ENCODE measurements around the gene CYGB. TPM values are rescaled to one million over a fixed set of nuclear protein-coding genes. Genes with fewer than 3 reads are reported as not detected.

The CYGB gene
- total and polyA plus RNA-seq, 9 of the 15 experiments (the other 6 are each of a cell fraction or from before 2014, with no cell fraction given): 0.08 to 0.95 (median 0.18) TPM; not detected in 5

DNA sequence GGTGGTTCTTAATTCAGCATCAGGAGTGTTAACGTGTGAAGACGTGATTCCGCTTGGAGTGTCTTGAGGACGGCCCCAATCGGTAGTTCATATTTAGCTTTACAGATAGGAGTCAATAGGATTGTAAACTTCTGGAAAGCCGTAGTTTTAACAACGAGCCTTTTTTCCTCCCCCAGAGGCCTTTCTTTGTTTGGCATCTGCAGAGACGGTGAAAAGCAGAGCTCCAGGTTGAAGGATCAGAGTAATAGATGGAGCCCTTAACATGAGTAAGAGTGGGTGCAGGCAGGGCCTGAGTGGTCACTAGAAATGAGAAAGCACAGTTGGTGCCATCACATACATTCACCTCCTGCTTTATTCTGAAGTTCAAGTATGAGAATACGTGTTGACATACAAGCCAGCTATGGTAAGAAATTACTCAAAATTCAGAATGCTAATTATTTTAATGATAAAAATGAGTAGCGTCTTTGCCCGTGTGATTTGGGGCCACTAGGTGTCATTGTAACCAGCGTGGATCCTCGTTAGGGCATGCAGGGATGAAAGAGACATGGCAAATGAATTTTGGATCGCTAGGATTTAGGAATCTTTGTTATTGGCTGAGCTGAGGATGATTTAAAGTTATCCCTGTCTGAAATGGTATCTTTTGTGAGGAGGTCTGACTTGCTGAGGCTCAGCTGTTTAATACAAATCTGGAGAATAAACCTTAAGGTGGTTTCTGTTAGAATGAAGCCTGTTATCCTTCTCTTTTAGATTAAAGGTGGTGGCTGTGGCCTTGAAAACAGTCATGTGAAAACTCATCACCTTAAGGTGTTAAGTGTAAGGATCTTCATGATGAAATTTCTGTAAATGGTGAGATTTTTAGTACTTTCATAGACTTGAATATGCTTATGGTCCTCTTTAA is 20.9 kb upstream of the CYGB start (continued):
- TF ChIP-seq, protein P1, sequence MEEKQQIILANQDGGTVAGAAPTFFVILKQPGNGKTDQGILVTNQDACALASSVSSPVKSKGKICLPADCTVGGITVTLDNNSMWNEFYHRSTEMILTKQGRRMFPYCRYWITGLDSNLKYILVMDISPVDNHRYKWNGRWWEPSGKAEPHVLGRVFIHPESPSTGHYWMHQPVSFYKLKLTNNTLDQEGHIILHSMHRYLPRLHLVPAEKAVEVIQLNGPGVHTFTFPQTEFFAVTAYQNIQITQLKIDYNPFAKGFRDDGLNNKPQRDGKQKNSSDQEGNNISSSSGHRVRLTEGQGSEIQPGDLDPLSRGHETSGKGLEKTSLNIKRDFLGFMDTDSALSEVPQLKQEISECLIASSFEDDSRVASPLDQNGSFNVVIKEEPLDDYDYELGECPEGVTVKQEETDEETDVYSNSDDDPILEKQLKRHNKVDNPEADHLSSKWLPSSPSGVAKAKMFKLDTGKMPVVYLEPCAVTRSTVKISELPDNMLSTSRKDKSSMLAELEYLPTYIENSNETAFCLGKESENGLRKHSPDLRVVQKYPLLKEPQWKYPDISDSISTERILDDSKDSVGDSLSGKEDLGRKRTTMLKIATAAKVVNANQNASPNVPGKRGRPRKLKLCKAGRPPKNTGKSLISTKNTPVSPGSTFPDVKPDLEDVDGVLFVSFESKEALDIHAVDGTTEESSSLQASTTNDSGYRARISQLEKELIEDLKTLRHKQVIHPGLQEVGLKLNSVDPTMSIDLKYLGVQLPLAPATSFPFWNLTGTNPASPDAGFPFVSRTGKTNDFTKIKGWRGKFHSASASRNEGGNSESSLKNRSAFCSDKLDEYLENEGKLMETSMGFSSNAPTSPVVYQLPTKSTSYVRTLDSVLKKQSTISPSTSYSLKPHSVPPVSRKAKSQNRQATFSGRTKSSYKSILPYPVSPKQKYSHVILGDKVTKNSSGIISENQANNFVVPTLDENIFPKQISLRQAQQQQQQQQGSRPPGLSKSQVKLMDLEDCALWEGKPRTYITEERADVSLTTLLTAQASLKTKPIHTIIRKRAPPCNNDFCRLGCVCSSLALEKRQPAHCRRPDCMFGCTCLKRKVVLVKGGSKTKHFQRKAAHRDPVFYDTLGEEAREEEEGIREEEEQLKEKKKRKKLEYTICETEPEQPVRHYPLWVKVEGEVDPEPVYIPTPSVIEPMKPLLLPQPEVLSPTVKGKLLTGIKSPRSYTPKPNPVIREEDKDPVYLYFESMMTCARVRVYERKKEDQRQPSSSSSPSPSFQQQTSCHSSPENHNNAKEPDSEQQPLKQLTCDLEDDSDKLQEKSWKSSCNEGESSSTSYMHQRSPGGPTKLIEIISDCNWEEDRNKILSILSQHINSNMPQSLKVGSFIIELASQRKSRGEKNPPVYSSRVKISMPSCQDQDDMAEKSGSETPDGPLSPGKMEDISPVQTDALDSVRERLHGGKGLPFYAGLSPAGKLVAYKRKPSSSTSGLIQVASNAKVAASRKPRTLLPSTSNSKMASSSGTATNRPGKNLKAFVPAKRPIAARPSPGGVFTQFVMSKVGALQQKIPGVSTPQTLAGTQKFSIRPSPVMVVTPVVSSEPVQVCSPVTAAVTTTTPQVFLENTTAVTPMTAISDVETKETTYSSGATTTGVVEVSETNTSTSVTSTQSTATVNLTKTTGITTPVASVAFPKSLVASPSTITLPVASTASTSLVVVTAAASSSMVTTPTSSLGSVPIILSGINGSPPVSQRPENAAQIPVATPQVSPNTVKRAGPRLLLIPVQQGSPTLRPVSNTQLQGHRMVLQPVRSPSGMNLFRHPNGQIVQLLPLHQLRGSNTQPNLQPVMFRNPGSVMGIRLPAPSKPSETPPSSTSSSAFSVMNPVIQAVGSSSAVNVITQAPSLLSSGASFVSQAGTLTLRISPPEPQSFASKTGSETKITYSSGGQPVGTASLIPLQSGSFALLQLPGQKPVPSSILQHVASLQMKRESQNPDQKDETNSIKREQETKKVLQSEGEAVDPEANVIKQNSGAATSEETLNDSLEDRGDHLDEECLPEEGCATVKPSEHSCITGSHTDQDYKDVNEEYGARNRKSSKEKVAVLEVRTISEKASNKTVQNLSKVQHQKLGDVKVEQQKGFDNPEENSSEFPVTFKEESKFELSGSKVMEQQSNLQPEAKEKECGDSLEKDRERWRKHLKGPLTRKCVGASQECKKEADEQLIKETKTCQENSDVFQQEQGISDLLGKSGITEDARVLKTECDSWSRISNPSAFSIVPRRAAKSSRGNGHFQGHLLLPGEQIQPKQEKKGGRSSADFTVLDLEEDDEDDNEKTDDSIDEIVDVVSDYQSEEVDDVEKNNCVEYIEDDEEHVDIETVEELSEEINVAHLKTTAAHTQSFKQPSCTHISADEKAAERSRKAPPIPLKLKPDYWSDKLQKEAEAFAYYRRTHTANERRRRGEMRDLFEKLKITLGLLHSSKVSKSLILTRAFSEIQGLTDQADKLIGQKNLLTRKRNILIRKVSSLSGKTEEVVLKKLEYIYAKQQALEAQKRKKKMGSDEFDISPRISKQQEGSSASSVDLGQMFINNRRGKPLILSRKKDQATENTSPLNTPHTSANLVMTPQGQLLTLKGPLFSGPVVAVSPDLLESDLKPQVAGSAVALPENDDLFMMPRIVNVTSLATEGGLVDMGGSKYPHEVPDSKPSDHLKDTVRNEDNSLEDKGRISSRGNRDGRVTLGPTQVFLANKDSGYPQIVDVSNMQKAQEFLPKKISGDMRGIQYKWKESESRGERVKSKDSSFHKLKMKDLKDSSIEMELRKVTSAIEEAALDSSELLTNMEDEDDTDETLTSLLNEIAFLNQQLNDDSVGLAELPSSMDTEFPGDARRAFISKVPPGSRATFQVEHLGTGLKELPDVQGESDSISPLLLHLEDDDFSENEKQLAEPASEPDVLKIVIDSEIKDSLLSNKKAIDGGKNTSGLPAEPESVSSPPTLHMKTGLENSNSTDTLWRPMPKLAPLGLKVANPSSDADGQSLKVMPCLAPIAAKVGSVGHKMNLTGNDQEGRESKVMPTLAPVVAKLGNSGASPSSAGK (IDR thresholded peaks at IDR 0.05): no peak
- TF ChIP-seq ZNF57 (CRISPR knock-in tag; IDR thresholded peaks at IDR 0.05) (no peak), ZNF436 (CRISPR knock-in tag; IDR thresholded peaks at IDR 0.05) (no peak), FOXP1 (CRISPR knock-in tag; IDR thresholded peaks at IDR 0.05) (no peak), LEF1 (IDR thresholded peaks at IDR 0.05) (no peak), ZNF24 (IDR thresholded peaks at IDR 0.05) (no peak), PHTF2 (CRISPR knock-in tag; IDR thresholded peaks at IDR 0.05) (no peak)
- TF ChIP-seq, protein P2, sequence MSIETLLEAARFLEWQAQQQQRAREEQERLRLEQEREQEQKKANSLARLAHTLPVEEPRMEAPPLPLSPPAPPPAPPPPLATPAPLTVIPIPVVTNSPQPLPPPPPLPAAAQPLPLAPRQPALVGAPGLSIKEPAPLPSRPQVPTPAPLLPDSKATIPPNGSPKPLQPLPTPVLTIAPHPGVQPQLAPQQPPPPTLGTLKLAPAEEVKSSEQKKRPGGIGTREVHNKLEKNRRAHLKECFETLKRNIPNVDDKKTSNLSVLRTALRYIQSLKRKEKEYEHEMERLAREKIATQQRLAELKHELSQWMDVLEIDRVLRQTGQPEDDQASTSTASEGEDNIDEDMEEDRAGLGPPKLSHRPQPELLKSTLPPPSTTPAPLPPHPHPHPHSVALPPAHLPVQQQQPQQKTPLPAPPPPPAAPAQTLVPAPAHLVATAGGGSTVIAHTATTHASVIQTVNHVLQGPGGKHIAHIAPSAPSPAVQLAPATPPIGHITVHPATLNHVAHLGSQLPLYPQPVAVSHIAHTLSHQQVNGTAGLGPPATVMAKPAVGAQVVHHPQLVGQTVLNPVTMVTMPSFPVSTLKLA (conservative IDR thresholded peaks at IDR 0.05): peak in 1 of 2 experiments; percentile 15; a peak in 1 of 4 replicates
- TF ChIP-seq, protein P3, sequence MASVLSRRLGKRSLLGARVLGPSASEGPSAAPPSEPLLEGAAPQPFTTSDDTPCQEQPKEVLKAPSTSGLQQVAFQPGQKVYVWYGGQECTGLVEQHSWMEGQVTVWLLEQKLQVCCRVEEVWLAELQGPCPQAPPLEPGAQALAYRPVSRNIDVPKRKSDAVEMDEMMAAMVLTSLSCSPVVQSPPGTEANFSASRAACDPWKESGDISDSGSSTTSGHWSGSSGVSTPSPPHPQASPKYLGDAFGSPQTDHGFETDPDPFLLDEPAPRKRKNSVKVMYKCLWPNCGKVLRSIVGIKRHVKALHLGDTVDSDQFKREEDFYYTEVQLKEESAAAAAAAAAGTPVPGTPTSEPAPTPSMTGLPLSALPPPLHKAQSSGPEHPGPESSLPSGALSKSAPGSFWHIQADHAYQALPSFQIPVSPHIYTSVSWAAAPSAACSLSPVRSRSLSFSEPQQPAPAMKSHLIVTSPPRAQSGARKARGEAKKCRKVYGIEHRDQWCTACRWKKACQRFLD (CRISPR knock-in tag; IDR thresholded peaks at IDR 0.05): 0 out of 2 replicates have a peak, but pooled peaks have one; percentile 54

All from K562 (cell line).